Astrocyte of the spinal cord (primary cell): ENCODE results near the gene PACSIN2.

Experiments used
- DNase-seq: peaks from one replicate; pipeline ENCODE4 v3.0.0; 2011; ENCODE audit warnings: low read depth, low spot score
- H3K4me3 ChIP-seq: 2 replicates; pipeline ENCODE4 v1.5.1; 2011; ENCODE audit warnings: low read depth, mild to moderate bottlenecking, low read length, moderate library complexity
- CTCF ChIP-seq: IDR thresholded peaks from 2 replicates; pipeline ENCODE4 v1.5.1; 2012; ENCODE audit warnings: low read depth, mild to moderate bottlenecking, low read length, inconsistent platforms
- in situ Hi-C: cut with HindIII; loops from 2 replicates; pipeline ENCODE4 v1.10.0; 2017; ENCODE audit warnings: low sequenced_read_pairs

PACSIN2 gene

GRCh38 chr22:42831712-42832111, 183.2 kb downstream of the PACSIN2 start:
- H3K4me3 ChIP-seq: no peak overlapping the region
- no peak for DNase-seq
- in situ Hi-C loops: no loop called here
- TF ChIP-seq CTCF: no peak

GRCh38 chr22:42830161-42830560, 184.8 kb downstream of the PACSIN2 start:
- no peak for DNase-seq
- in situ Hi-C loops: no loop called here
- H3K4me3 ChIP-seq: no peak overlapping the region
- TF ChIP-seq CTCF: no peak

- DNase-seq: no peak
- no peak for TF ChIP-seq CTCF
- in situ Hi-C loops: no loop called here
- no peak overlapping the region for H3K4me3 ChIP-seq
Observed at GRCh38 chr22:42829302-42829701, 185.6 kb downstream of the PACSIN2 start.

- TF ChIP-seq CTCF: no peak
- no peak overlapping the region for H3K4me3 ChIP-seq
- DNase-seq: no peak
- in situ Hi-C loops: no loop called here
Observed at GRCh38 chr22:42825796-42826195, 189.2 kb downstream of the PACSIN2 start.

- in situ Hi-C loops: no loop called here
- no peak for TF ChIP-seq CTCF
- no peak overlapping the region for H3K4me3 ChIP-seq
- no peak for DNase-seq
Observed at GRCh38 chr22:42821386-42821785, 193.6 kb downstream of the PACSIN2 start.

GRCh38 chr22:42820045-42820763, 194.7 kb downstream of the PACSIN2 start:
- TF ChIP-seq CTCF: peak; percentile 59
- in situ Hi-C loops: no loop called here
- DNase-seq: peak; percentile 78
- no peak overlapping the region for H3K4me3 ChIP-seq
